Measurements from ENCODE around the gene PEX13.
"Not testable (repeated sequence)": the region's sequence is repeated elsewhere in the genome, so short reads cannot be mapped to it uniquely, and the experiment has no call there.

The PEX13 gene

DNA sequence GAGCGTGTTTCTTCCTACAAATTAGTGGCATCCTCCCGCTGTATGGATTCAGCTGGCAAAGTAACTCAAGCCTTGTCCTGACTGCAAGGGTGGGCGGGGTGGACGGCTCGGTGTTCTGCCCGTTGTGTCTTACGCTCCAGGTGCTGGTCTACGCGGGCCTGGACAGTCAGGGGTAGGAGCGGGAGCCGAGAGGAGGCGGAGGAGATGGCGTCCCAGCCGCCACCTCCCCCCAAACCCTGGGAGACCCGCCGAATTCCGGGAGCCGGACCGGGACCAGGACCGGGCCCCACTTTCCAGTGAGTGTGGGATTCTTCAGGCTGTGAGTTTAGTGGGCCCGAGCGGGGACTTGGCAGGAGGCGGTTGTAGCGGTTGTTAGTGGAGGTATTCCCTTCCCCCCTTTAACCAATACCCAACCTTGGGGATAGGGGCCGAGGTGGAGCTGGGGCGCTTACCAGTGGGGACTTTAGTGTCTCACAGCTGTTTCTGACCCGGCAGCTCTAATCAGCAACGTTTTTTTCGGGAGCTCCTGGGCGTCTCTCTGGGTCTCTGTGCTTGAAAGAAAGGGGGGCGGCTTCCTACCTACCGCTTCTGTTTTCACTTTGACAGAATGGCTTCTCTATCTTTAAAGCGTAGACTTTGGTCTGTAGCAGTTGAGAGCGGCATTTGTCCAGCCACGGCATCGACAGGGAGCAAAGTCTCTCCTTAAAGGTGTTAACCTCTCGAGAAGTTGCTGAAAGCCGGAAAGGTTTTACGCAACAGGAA is at the start of gene PEX13, which contains the start of gene PUS10:
TSS of gene PEX13 (plus strand) at position 165 of the 762 bp plus-strand sequence. CDS start at position 205, 40 bp downstream.
TSS of gene PUS10 (minus strand) at position 700 of the 762 bp plus-strand sequence. CDS start 6,365 bp downstream, outside the sequence.
- DNase-seq (ENCODE audit: low read depth), result peak; percentile 35

DNA sequence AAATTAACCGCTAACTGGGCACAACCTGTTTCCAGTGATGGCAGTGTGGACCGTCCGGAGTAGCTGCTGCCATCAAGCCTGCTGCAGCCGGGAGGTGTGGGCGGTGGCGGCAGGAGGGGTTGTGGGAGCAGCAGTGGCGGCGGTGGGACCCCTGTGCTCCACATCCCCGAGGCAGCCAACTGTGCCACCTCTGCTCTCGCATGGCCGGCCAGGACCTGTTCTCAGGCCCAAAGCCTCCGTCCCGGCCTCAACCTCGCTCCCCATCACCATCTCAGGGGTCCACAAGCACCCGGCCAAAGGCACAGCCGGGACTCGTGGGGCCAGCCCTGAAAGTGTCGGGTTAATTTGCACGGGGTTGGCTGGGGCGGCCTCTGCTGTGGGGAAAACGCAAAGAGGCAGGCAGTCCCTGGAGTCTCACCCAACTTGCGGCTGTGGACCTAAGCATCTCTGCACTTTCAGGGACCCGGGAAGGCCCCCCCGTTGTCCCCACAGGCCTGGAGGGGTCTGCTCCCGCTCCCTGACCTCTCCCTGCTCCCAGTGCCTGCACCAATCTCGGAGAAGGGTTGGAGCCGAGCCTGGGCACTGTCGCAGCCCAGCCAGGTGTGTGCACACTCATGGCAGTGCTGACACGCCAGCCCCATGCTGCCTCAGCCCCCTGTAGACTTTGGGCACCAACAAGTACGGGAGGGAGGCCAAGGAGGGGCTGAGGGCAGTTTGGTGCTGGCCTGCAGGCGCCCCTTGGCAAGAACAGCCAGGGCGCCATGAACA is 44.4 kb upstream of the PEX13 start:
- no peak for DNase-seq (ENCODE audit: low read depth)

DNA sequence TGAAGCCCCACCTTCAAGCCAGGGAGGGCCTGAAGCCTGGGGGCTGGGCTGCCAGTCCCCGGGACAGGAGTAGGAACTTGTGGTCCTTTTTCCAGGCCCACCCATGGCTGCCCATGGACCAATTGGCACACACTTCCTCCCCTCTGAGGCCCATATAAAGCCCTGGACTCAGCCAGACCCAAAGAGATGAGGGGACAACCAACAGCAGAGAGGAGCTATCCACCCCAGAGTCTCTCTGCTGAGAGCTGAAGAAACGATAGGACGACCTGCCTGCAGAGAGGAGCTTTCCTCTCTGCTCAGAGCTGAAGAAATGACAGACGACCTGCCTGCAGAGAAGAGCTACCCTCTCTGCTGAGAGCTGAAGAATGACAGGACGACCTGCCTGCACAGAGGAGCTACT is 43.8 kb upstream of the PEX13 start:
- no peak for DNase-seq (ENCODE audit: low read depth)

DNA sequence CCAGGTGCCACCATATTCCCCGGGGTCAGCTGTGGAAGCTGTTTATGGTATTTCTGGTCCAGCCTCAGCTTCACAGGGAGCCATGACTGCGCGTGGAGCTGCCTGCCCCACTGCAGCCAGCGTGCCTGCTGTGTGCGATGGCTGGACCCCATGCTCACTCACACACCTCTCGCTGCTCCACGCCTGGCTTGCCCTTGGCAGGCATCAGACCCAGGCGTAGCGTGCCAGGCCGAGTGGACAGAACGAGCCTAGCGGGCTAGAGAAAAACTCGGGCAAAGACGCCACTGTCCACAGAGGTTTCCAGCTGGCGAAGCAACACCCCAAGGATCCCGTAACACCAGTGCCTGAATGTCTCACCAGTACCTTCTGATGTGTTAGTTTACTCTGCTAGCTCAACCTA is 42.9 kb upstream of the PEX13 start:
- DNase-seq (ENCODE audit: low read depth), result no peak

DNA sequence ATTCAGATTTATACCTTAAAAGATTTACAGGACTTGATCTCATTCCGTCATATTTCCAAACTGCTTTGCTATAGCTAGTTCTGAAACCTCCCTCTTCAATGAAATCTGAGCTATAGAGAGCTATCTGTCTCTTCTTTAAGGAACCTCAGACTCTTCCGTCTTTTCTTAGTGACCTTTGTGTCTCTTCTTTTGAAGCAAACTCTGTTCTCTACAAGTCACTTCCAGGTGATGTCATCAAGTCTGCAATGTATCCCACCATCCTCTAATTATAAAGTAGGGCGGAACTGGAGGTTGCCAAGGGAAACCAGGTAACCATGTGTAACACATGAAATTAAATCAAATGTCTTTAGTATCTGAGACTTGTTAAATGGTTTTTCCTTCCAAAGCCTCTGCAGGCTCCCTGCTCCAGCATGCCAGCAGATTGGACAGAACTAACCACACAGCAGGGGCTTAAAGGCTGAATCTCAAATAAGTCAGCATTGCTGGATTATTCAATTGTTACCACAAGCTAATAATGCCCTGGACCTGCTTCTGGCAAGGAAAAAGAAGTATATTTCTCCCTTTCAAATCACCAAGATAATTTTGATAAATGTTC is 41.2 kb upstream of the PEX13 start:
- DNase-seq (ENCODE audit: low read depth), result no peak

DNA sequence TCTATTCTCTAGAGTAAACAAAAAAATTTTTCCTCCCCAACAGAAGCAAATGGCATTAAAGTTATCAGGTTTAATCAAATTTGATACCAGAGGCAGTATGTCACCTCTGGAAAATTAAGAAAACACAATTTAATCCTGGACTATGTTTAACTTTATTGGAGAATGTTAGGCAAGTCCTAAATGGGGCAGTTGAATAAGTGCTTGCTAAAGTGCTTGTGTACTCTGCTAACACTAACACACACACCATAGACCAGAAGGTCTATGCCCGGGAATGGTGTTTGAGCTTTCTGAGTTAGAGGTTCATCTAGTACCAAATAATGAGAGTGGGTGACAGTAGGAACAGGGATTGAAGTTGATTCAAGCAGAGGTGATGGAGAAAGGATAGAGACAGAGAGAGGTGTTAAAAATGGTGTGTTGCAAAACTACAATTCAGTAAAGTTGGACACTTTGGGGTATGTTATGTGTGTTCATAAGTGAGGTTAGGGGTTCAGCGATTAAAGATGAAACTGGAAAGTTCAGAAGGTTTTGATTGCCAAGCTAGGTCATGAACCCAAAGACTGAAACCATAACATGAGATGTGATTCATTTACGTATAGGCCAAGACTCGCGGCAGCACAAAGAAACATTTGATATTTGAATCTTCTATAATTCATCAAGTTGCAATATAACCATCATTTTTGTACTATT is 40.5 kb upstream of the PEX13 start:
- DNase-seq (ENCODE audit: low read depth), result no peak

GRCh38 chr2:60977562-60977895 is 40.0 kb upstream of the PEX13 start:
- no peak for DNase-seq (ENCODE audit: low read depth)

- no peak for DNase-seq (ENCODE audit: low read depth)
Observed at GRCh38 chr2:60979231-60979630, 38.3 kb upstream of the PEX13 start.

GRCh38 chr2:60980071-60980815 is 37.3 kb upstream of the PEX13 start:
- no peak for DNase-seq (ENCODE audit: low read depth)

GRCh38 chr2:60982066-60982465 is 35.5 kb upstream of the PEX13 start:
- not testable (repeated sequence) for DNase-seq (ENCODE audit: low read depth)

DNA sequence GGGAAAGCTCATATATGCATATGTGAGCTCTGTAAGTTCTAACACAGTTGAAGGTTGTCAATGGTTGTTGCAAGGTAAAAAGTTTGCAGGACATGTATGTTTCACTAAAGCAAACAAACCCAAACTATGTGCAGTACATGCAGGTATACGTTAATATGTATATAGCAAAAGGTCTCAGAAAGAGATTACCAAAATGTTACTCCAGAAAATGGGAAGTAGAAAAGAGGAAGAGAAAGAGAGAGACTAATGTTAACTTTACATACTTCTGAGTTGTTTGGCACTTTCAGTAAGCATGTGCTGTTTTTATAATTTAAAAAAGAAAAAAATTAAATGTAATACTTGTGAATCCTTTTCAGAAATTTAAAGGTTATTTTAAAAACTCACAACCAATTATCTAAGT is 32.8 kb upstream of the PEX13 start:
- no peak for DNase-seq (ENCODE audit: low read depth)

- no peak for DNase-seq (ENCODE audit: low read depth)
Observed at GRCh38 chr2:60987041-60987440, 30.5 kb upstream of the PEX13 start.

GRCh38 chr2:60987656-60988055 is 29.9 kb upstream of the PEX13 start:
- DNase-seq (ENCODE audit: low read depth), result not testable (repeated sequence)

GRCh38 chr2:60989259-60989658 is 28.3 kb upstream of the PEX13 start:
- DNase-seq (ENCODE audit: low read depth), result no peak

GRCh38 chr2:60991644-60992043 is 25.9 kb upstream of the PEX13 start:
- no peak for DNase-seq (ENCODE audit: low read depth)

- no peak for DNase-seq (ENCODE audit: low read depth)
Observed at GRCh38 chr2:60992985-60993392, 24.5 kb upstream of the PEX13 start.

- DNase-seq (ENCODE audit: low read depth), result no peak
Observed at GRCh38 chr2:60994131-60994530, 23.4 kb upstream of the PEX13 start.

GRCh38 chr2:60998628-60999545 is 18.6 kb upstream of the PEX13 start:
- no peak for DNase-seq (ENCODE audit: low read depth)

- DNase-seq (ENCODE audit: low read depth), result no peak
Observed at GRCh38 chr2:61005736-61006135, 11.8 kb upstream of the PEX13 start.

DNA sequence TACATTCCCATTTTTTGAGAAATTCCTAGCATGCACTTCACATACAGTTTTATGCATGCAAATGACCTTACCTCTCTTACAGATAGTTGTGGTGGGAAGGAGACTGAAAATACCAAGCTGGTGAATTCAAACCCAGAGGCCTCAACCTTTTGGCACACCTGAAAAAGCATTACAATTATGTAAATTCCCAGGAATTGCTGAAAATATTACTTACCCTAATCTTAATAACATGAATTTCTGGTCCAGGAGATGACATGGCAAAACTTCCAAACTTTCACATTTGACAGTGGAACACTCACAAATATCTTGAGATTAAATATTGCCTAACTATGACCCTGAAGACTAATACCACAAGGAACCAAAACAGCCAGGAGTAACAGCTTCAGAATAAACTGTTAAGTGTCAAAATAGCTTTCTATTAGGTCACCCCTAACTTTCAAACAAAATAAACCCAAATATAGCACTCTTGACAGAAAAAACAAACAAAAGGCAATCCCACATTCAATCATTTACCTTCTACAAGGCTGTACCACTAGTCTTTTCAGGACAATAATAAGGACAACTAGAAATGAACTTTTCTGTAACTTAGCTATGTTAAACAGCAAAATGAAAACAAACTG is 10.9 kb upstream of the PEX13 start:
- no peak for DNase-seq (ENCODE audit: low read depth)
